A204.1 (cell line): ENCODE results near the gene TMEM127.

Source experiments
- FAIRE-seq: peaks from 2 replicates; lab custom pipeline; 2012; peaks lifted over from hg19 to GRCh38; lab: Jason Lieb, UNC

The TMEM127 gene

GRCh38 chr2:96204836-96205624, 60.8 kb downstream of the TMEM127 start:
- no peak for FAIRE-seq

GRCh38 chr2:96203130-96204028, 62.4 kb downstream of the TMEM127 start:
- FAIRE-seq, result no peak

GRCh38 chr2:96202152-96202854, 63.5 kb downstream of the TMEM127 start:
- FAIRE-seq, result no peak

- no peak for FAIRE-seq
Measured at GRCh38 chr2:96201338-96201737, 64.5 kb downstream of the TMEM127 start.

GRCh38 chr2:96198921-96199320, 66.9 kb downstream of the TMEM127 start:
- FAIRE-seq, result no peak
